ENCODE results near the gene SBNO2.

SBNO2 gene

DNA sequence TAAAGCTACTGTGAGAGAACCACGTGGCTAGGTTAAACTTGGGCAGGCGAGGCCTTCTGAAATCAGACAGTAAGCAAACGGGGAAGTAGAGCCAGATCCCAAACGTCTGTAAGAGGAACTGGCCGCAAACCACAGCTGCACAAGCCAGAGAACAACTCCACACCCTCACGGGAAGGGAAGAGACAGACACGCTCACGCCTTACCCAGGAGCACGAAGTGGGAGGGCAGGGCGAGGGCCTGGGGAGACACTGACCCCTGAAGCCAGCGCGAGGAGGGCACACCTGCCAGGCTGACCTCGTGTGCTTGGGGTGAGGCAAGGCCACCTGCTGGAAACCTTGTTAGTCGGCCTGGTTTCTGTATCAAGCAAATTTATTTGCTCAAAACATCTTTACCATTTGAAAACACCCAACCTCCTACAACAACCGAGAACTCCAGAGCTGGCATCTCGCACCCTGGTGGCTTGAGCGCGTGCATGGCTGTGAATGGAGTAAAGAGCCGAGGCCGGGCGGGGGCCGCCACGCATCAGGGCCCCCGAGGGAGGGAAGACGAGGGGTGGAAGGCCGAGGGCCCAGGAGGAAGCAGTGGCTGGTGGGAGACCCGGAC is 86.2 kb downstream of the SBNO2 start:
- Histone ChIP-seq H3K4me2 (ENCODE audit: insufficient read depth, low read length) (no peak overlapping the region), H3K36me3 (ENCODE audit: insufficient read depth, low read length) (peaks cover 90% of the 10 kb centered on the region), H3K4me3 (ENCODE audit: low read depth in 1 of 2, low read length in 2 of 2) (no peak overlapping the region), H3K9me3 (ENCODE audit: insufficient read depth, low read length, severe bottlenecking) (no peaks in the 10 kb centered on the region), H3K27ac (ENCODE audit: low read length) (no peak overlapping the region), H2AFZ (ENCODE audit: low read depth, low read length) (no peak overlapping the region), H3K9ac (ENCODE audit: low read depth, low read length) (no peak overlapping the region), H3K79me2 (ENCODE audit: insufficient read depth, low read length) (peaks cover 13% of the 10 kb centered on the region), H4K20me1 (ENCODE audit: insufficient read depth, low read length) (peaks cover 43% of the 10 kb centered on the region), H3K27me3 (ENCODE audit: insufficient read depth, low read length, poor library complexity) (no peaks in the 10 kb centered on the region), H3K4me1 (ENCODE audit: insufficient read depth, low read length) (0 out of 2 replicates have a peak, but pooled peaks cover under 1% of the 10 kb centered on the region)
- ATAC-seq (ENCODE audit: insufficient read depth, low read depth): peak; percentile 10; the same call in 1 of the 3 replicates
- TF ChIP-seq, protein P1, sequence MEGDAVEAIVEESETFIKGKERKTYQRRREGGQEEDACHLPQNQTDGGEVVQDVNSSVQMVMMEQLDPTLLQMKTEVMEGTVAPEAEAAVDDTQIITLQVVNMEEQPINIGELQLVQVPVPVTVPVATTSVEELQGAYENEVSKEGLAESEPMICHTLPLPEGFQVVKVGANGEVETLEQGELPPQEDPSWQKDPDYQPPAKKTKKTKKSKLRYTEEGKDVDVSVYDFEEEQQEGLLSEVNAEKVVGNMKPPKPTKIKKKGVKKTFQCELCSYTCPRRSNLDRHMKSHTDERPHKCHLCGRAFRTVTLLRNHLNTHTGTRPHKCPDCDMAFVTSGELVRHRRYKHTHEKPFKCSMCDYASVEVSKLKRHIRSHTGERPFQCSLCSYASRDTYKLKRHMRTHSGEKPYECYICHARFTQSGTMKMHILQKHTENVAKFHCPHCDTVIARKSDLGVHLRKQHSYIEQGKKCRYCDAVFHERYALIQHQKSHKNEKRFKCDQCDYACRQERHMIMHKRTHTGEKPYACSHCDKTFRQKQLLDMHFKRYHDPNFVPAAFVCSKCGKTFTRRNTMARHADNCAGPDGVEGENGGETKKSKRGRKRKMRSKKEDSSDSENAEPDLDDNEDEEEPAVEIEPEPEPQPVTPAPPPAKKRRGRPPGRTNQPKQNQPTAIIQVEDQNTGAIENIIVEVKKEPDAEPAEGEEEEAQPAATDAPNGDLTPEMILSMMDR (IDR thresholded peaks at IDR 0.05; ENCODE audit: borderline replicate concordance, extremely low read depth, low read length, poor library complexity, severe bottlenecking): no peak
- no peak for TF ChIP-seq EZH2 (IDR thresholded peaks at IDR 0.05; ENCODE audit: borderline replicate concordance, low read depth, low read length, severe bottlenecking)
- DNase-seq: no peak

DNA sequence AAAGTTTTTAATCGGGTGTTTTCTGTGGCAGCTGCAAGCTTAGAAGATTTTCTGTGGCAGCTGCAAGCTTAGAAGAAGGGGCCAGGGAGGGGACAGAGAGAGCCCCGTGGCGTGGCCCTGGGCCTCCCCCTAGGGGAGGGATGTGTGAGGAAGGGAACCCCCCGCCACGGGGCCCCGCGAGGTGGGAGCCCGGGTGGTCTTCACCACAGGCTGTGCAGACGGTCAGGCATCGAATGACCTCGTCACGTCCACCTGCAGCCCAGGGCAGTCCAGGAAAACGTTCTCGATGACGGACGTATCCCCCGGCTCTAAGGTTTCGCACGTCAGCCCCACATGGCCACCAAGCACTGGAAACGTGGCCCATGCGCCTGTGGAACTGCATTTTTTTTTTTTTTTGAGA is 87.5 kb downstream of the SBNO2 start:
- no peaks in the 10 kb centered on the region for H3K9me3 ChIP-seq (ENCODE audit: insufficient read depth, low read length, severe bottlenecking)
- H3K9ac ChIP-seq (ENCODE audit: low read depth, low read length): no peak overlapping the region
- H2AFZ ChIP-seq (ENCODE audit: low read depth, low read length): no peak overlapping the region
- ATAC-seq (ENCODE audit: insufficient read depth, low read depth) (no peak), DNase-seq (no peak)
- no peaks in the 10 kb centered on the region for H3K27me3 ChIP-seq (ENCODE audit: insufficient read depth, low read length, poor library complexity)
- H3K4me2 ChIP-seq (ENCODE audit: insufficient read depth, low read length): no peak overlapping the region
- H3K27ac ChIP-seq (ENCODE audit: low read length): no peak overlapping the region
- H3K4me3 ChIP-seq (ENCODE audit: low read depth in 1 of 2, low read length in 2 of 2): no peak overlapping the region
- no peak for TF ChIP-seq EZH2 (IDR thresholded peaks at IDR 0.05; ENCODE audit: borderline replicate concordance, low read depth, low read length, severe bottlenecking)
- TF ChIP-seq, protein P1 (IDR thresholded peaks at IDR 0.05; ENCODE audit: borderline replicate concordance, extremely low read depth, low read length, poor library complexity, severe bottlenecking): no peak
- H3K79me2 ChIP-seq (ENCODE audit: insufficient read depth, low read length): 0 out of 2 replicates have a peak, but pooled peaks cover 2% of the 10 kb centered on the region
- H3K4me1 ChIP-seq (ENCODE audit: insufficient read depth, low read length): no peaks in the 10 kb centered on the region
- peaks cover 91% of the 10 kb centered on the region for H3K36me3 ChIP-seq (ENCODE audit: insufficient read depth, low read length)
- peaks cover 44% of the 10 kb centered on the region for H4K20me1 ChIP-seq (ENCODE audit: insufficient read depth, low read length)

DNA sequence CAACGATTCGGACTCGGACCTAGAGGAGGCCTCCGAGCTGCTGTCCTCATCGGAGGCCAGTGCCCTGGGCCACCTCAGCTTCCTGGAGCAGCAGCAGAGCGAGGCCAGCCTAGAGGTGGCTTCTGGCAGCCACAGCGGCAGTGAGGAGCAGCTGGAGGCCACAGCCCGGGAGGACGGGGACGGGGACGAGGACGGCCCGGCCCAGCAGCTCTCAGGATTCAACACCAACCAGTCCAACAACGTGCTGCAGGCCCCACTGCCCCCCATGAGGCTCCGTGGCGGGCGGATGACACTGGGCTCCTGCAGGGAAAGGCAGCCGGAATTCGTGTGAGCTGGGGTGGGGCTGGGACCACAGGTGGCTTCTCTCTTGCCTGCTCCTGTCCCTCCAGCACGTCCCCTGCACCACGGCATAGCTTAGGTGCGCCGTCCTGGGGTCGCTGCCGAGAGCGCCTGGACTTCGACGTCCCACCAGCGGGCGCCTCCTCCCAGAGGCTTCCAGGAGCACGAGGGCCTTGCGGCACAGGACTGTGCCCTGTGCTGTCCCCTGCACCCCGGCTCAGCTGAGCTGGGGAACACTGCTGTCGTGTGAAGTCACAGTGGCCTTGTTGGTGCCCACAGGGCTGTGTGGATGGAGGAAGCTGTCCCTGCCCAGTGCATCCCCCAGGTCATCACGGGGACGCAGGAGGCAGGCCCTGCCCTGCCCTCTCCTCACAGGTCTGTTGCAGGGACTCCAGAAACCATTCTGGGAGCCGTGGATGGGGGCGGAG is 88.2 kb downstream of the SBNO2 start:
- H3K79me2 ChIP-seq (ENCODE audit: insufficient read depth, low read length): no peaks in the 10 kb centered on the region
- no peak overlapping the region for H3K4me3 ChIP-seq (ENCODE audit: low read depth in 1 of 2, low read length in 2 of 2)
- no peaks in the 10 kb centered on the region for H3K9me3 ChIP-seq (ENCODE audit: insufficient read depth, low read length, severe bottlenecking)
- H3K27me3 ChIP-seq (ENCODE audit: insufficient read depth, low read length, poor library complexity): no peaks in the 10 kb centered on the region
- H3K4me1 ChIP-seq (ENCODE audit: insufficient read depth, low read length): no peaks in the 10 kb centered on the region
- H3K4me2 ChIP-seq (ENCODE audit: insufficient read depth, low read length): no peak overlapping the region
- no peak overlapping the region for H2AFZ ChIP-seq (ENCODE audit: low read depth, low read length)
- H3K27ac ChIP-seq (ENCODE audit: low read length): no peak overlapping the region
- DNase-seq: no peak
- no peak overlapping the region; the same call in 1 of the 2 replicates for H3K9ac ChIP-seq (ENCODE audit: low read depth, low read length)
- peak; percentile 2; the same call in 1 of the 3 replicates for ATAC-seq (ENCODE audit: insufficient read depth, low read depth)
- peaks cover 91% of the 10 kb centered on the region for H3K36me3 ChIP-seq (ENCODE audit: insufficient read depth, low read length)
- no peak for TF ChIP-seq EZH2 (IDR thresholded peaks at IDR 0.05; ENCODE audit: borderline replicate concordance, low read depth, low read length, severe bottlenecking)
- TF ChIP-seq, protein P1 (IDR thresholded peaks at IDR 0.05; ENCODE audit: borderline replicate concordance, extremely low read depth, low read length, poor library complexity, severe bottlenecking): no peak
- peaks cover 38% of the 10 kb centered on the region for H4K20me1 ChIP-seq (ENCODE audit: insufficient read depth, low read length)
